NCI-H1105 treated with DMSO at 0.1 percent for 48 hours (cell line): ENCODE results near the gene DAPK3.

Experiments
- DNase-seq: peaks from one replicate; lab custom pipeline; 2025; lab: John Stamatoyannopoulos, UW

DAPK3 gene

DNA sequence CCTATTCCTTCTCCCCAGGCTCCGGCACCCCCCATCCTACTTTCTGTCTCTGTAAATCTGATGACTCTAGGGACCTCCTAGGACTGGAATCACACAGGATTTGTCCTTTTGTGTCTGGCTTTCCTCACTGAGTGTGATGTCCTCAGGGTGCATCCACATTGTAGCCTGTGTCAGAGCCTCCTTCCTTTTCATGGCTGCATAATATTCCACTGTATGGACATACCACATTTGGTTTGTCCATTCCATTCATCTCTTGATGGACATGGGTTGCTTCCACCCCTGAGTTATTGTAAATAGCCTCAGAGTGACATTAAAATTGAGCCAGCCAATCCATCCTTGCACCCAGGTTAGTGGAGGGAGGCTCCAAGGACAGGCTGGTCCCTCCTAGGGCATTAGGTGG, 60.8 kb downstream of the DAPK3 start:
- DNase-seq, result no peak
